Amniotic stem cell (primary cell): ENCODE results near the gene ARSJ.
"Not testable (repeated sequence)": the region's sequence is repeated elsewhere in the genome, so short reads cannot be mapped to it uniquely, and the experiment has no call there.

Source experiments
- DNase-seq: peaks from one replicate; lab custom pipeline; 2025; lab: John Stamatoyannopoulos, UW

ARSJ gene

DNA sequence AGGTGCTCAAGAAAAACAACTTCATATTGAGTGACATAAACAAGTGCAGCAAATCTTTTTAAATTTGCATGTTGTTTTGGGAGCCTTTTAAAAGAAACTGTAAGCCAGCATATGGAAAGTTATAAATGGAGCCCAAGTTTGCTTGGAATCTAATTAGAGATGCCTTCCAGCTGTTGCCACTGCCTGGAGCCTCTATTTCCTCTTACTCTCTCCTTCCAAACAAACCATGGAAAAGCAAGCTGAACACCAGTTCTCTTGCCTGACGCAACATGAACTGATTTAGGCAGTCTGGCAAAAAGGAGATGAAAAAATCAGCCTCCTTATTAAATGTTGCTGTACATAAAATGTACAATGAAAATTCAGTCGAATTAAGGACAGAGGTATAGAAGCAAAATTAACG is 21.5 kb downstream of the ARSJ start:
- DNase-seq, result no peak

GRCh38 chr4:113955948-113956347 is 23.5 kb downstream of the ARSJ start:
- no peak for DNase-seq

- no peak for DNase-seq
These were observed 24.0 kb downstream of the ARSJ start for GRCh38 chr4:113955411-113955810.

GRCh38 chr4:113953888-113954287 is 25.6 kb downstream of the ARSJ start:
- no peak for DNase-seq

GRCh38 chr4:113952452-113953029 is 26.9 kb downstream of the ARSJ start:
- no peak for DNase-seq

GRCh38 chr4:113951263-113951662 is 28.2 kb downstream of the ARSJ start:
- DNase-seq, result no peak

- no peak for DNase-seq
These were observed 29.2 kb downstream of the ARSJ start for GRCh38 chr4:113950207-113950606.

DNA sequence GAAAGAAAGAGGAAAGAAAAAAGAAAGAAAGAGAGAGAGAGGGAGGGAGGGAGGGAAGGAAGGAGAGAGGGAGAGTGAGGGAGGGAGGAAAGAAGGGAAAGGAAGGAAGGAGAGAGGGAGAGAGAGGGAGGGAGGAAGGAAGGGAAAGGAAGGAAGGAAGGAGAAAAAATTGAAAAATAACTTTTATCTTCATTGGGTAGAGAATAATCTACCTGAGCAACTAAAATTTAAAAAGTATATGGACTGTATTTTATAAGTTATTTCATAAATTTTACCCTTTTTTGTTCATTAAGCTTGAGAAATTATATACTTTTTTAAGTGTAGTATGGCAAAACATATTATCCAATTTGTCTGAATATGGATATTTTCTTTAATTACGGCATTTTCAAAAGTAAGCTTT is 32.0 kb downstream of the ARSJ start:
- DNase-seq, result no peak

- DNase-seq, result peak; percentile 11
These were observed 33.5 kb downstream of the ARSJ start for GRCh38 chr4:113945906-113946305.

- no peak for DNase-seq
These were observed 35.6 kb downstream of the ARSJ start for GRCh38 chr4:113943863-113944262.

- DNase-seq, result no peak
These were observed 36.4 kb downstream of the ARSJ start for GRCh38 chr4:113943085-113943484.

DNA sequence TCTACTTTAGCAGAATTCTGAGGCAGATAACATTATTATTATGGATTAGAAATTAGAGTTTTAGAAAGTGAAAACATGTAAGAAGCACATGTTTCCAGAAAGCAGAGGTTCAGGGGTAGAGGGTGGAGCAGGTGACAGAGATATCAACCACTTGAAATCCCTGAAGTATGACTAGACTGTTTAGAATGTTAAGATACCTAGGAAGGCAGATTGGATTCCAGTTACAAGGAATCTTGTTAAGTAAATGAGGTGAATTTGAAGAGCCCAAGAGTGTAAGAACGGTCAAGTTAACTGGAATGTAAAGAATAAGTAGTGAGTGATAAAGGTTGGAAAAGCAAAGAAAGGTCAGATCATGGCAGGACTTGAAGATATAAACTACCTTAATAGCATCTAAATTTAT is 37.6 kb downstream of the ARSJ start:
- no peak for DNase-seq

GRCh38 chr4:113940103-113940502 is 39.3 kb downstream of the ARSJ start:
- DNase-seq, result not testable (repeated sequence)

DNA sequence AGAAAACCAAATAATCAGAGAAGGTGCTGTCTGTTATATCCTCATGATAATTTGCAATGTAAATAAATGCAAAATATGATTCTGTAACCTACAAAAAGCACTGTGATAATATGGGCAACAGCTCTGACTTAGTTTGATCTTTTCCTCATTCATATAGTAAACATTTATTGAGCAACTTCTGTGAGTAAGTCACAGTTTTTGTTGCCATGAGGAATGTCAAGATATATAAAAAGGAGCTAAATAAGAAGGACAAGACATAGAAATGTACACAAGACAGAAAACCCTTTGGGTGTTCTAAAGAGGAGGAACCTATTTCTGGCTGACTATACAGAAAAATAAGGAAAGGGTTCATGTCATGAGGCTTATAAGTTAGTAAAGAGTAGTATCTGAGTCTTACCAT is 44.3 kb downstream of the ARSJ start:
- DNase-seq, result no peak

DNA sequence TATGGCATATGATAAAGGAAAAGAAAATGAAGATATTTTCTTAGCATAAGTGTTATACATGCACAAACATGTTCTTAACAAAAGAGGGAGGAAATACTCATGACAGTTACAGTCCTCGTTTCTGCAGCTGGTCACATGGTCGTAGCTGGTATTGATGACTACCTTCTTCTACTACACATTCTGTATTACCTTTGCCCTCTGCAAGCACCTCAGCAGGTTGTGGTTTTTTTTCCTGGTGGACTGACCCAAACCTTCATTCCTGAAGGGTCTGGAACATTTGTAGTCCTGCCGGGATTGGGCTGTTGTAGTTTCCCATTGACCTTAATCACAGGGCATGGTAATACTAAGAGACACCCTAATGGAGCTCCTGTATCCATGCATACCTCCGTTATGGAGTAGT is 54.7 kb downstream of the ARSJ start:
- not testable (repeated sequence) for DNase-seq

DNA sequence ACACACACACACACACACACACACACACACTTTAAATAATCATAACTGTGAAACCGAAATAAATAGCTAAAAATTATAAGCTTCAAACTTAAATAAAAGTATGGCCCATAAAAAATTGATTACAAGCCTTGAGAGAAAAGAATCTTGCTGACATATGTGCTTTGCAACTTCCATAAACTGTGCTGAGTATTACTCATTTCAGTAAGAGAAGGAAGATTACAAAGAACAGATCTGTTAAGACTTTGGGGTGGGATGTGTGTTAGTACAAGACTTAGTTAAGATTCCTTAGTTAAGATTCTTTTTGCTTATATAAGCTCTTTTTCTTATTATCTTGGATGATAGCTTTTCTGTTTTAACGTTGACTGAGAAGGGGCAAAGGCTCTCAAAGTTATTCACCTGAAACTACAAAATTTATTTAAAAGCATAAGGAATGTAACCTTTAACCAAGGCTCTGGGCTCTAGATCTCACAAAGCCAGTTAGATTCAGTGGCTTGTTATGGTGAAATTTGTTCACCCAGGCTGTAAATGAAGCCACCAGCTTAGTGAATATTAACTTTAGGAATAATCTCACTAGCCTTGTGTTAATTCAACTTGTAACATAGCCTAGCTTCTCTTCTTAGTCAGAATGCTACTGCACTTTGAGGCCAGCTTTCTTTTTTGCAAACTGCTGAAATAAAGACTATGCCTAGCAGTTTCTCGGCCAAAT is 58.2 kb downstream of the ARSJ start:
- DNase-seq, result no peak

- no peak for DNase-seq
These were observed 59.8 kb downstream of the ARSJ start for GRCh38 chr4:113919611-113920010.

DNA sequence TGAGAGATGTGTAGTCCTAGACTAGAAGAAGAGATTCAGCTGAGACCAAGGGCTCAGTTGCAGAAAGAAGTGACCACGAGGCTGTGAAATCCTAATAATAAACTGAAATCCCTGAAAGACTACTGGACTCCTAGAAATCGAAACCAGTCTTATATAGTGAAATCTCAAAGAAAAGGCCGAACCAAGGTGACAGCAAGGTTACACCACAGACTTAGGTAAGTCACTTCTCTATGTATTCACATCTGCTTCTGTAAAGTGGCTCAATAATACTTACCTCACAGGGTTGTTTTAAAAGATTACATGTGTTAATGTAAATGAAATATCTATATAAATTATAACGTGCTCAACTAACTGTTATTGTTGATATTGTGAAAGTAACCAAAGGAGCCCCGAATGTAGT is 60.3 kb downstream of the ARSJ start:
- DNase-seq, result no peak

DNA sequence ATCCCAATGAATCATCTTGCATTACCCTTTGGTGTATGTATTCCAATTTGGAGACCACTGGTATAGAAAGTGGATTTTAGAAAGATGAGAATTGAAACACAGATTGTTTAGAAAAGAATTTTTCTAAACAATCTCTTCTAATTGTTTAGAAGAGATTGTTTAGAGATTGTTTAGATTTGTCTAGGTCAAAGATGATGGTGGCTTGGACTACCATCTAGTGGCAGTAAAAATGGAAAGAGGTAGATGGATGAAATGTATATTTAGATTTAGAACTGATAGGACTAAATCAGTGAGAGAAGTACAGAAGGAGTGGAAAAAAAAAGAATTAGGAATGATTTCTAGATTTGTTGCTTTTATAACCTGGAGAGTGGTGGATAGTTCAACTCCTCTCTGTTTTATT is 70.6 kb downstream of the ARSJ start:
- DNase-seq, result no peak

- no peak for DNase-seq
These were observed 71.9 kb downstream of the ARSJ start for GRCh38 chr4:113907559-113907958.

GRCh38 chr4:113905301-113905700 is 74.1 kb downstream of the ARSJ start:
- DNase-seq, result no peak

- no peak for DNase-seq
These were observed 74.6 kb downstream of the ARSJ start for GRCh38 chr4:113904877-113905276.

DNA sequence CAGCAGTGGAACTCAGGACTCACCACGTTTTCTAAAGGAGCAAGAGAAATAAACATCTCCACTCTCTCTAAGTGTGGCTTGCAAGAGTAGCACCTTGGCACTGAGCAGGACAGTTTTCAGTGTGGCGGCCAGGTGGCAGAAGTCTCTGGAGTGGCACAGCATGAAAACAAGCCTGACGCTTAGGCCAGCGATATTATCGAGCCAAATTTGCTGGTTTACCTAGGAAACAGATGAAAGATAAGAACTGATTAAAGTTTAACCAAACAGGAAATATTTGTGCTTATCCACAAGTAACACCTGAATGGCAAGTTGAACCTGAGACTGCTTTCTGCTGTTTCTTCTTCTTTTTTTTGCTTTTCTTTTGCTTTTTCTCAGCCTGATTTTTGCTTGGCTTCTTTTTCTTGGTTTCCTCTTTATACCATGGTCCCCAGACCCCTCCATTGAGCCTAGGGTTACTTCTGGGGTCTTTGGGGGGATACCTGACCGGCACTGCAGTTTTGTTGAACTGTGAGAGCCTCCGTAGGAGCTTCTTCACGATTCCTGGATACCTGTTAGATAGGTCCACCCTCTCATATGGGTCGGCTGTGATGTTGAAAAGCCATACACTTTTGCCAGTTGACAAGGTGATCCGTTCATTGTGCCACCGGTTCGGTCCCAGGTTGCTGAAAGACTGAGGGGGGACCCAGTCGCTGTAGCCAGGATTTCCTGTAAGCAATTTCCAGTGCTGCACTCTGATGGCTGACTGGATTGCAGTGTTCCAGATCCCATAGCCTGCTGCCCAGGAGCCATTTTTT is 77.3 kb downstream of the ARSJ start:
- DNase-seq, result no peak
